LHCN-M2 (cell line): ENCODE measurements around the gene WNT6. TPM values are rescaled to one million over a fixed set of nuclear protein-coding genes. Genes with fewer than 3 reads are reported as not detected.

Experiments
- DNase-seq: peaks from one replicate; pipeline ENCODE4 v3.0.0-alpha.2; 2012; ENCODE audit warnings: low read depth
- total RNA-seq: library from RNA; depleted of rRNA; stranded (reverse); fragments of >200 nt; gene quantifications from 2 replicates; pipeline ENCODE4 v1.2.3, GENCODE V29; 2014; rRNA removed

WNT6 gene
- total RNA-seq, 1 experiment from 2014 or later, result 0.23 TPM

DNA sequence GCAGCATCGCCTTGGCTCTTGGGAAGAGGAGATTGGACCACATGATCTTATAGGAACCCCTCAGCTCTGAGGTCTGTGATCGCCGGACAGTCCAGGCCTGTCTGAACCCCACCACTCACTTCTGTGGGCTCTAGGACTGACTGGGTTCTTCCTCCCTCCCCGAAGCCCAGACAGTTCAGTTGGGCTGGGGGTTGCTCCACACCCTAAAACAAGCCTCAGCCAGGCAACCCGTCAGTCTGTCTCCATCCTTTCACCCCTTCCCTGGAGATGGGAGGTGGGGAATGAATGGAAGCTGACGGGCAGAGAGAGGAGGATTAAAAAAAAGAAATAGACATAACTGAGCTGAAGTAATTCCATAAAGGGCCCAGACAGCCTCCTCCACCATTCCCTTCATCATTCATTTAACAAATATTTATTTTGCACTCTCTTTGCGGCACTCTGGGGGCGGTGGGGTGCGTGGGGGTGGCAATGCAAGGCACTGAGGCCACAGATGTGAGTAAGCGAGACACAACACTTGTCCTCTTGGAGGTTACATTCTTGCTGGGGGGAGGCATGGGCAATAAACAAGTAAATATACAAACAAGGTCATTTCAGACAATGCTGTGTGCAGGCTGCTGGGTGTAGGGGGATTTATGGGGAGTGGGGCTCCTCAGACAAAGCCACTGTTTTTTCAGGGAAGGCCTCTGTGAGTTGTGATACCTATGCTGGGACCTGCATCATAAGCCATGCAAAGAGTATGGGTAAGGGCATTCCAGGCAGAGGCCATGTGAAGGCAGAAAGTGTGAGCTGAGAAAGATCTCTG lies 33.9 kb downstream of the WNT6 start:
- DNase-seq, result no peak

DNA sequence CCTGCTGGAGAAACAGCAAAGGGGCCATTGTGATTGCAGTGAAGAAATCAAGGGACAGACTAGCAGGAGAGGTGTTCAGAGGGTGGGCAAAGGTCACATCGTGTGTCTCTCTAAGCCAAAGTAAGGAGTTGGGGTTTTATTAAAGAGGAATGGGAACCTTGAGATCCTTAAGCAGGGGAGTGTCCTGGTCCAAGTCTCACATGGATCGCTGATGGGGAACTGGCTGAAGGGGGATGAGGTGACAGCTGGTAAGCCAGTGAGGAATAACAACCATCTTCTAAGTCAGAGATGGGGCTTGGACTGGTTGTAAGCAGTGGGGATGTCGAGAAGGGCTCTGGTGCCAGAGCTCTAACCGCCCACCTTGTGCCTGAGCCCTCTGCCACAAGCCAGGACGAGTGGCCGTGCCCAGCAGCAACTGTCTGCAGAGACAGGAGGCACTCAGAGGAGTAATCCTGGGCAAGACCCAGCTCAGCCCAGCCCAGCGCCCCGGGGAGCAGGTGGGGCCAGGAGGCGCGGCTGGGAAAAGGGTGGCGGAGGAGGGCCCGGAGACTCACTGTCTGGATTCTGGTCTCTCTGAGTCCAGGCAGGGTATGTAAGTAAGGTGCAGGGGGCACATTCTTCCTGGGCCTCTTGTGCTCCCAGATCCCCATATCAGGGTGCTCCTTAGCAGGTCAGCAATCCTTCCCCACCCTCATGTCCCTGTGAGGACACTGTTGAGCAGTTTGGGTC lies 34.7 kb downstream of the WNT6 start:
- no peak for DNase-seq

DNA sequence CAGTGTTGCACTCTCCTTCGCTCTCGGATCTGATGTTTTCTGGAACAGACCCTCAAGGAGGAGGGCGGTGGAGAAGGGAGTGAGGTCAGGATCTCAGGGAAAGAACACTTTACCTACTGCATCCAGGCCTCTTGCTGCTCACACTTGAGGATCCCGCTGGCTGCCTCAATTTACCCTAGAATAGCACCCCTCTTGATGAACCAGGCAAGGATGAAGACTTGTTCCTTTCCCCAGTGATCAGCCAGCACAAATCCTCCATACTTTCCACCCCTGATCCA lies 35.2 kb downstream of the WNT6 start:
- no peak for DNase-seq

DNA sequence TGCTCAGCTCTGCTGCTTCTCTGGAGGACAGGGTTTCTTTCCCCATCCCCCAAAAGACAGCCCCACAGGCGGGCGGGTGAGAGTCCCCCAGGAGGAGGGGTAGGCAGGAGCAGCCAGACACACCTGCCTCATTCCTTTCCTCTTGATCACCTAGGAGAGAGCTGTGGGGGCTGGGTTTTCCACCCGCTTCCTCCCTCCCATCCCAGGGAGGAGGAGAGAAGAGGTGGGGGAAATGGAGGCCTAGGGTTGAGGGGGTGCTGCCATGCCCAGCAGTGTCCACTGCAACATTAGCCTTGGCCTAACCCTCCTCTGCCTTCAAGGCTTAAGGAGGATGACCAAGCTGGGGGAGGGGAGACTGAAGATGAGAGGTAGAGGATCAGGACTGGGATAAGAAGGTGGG lies 35.7 kb downstream of the WNT6 start:
- DNase-seq, result no peak

DNA sequence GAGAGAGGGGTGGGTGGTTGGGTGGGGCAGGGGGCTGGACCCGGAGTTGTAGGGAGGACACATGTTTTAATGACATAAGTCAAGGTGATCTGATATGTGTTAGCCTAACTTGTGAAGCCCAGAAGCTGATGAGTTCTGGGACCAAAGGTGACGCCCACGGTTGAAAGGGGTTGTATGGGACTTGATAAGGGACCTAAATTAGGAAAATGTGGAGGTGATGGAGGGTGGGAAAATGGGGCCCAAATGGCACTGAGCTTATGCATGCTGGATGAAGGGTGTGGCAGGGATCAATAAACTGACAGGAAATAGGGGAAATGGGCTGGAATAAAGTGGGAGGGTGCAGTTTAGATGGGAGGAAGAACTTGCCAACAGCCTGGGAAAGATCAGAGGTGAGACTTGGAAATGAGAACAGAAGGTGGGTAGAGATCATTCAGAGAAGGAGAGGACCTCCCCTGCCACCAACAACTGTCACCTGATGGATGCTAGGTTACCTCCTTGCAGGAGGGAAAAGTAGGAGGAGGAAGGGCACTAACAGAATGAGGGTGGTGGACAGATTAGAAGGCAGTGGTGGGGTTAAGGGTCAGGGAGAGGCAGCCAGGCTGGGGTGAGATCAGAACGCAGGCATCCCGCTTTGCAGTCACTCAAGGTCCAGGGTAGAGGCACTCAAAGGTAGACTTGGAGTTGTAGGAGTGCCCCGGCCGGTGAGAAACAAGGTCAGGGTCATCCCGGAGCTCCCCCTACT lies 36.3 kb downstream of the WNT6 start:
- no peak for DNase-seq

DNA sequence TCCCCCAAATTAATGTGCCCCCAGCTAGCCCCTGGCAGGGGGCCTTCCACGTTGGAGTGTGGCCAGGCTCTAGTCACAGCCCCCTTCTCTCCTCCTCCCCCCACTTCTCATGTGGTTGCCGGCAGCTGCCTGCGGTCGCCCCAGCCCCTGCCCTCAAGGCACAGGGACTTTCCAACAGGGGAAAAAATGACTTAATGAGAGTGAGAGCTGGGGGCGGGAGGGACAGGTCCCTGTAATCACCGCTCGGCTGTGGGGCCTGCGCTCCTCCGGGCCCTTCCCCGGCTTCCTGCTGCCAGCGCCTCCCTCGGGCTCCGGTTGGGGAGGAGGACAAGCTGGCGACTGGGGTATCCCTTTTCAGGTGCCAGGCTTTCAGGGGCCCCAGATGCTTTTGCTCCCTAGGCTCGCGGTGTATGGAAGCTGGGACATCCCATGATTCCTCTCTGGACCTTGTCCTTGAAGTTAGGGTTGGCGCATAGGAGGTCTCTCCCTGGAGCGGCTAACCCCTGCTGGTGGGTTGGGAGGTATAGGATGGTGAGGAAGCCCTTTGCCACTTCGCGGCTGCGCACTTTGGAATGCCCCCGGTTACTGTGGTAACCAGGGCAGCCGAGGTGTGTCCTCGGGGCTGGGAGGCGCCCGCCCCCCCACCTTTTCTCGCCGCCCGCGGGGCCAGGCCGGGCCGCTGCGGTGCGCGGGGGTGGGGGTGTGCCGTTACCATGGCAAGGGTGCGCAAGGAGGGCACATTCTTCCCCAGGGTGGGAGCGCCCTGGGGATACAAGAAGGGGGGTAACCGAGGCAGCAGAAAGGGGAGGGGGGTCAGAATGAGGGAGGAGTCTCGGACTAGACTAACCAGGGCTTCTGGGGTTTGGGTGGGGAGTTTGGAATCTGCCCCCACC lies 37.1 kb downstream of the WNT6 start:
- peak; percentile 9 for DNase-seq

DNA sequence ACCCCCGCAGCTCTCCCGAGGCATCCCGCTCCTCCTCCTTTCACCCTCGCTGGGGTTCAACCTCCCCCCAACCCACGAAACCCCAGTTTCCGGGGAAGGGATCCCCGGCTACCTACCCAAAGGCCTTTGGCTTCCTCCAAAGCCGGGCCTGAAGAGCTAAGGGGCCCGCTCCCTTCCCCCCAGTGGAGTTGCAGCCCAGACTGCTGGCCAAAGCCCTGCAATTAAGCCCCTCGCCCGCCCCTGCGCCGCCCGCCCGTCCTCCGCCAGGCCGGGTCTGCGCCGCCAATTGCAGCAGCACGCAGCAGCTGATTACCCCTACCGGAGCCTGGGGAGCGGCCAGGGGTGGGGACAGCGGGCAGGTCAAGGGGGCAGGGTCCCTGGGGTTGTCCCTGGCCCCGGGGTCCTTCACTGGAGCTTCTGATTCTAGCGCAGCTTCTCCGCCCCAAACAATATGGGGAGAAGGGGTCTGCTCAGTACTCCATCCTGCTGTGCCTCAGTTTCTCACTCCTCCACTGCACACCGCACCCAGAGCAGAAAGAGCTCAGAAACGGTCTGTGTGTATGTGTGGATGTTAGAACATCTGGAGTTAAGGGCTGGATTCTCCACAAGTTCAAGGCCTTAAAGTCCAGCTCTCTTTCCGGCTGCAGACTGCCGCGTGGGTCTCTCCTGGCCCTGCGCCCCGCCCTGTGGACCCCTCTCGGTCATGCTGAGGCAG lies 37.9 kb downstream of the WNT6 start:
- no peak for DNase-seq

DNA sequence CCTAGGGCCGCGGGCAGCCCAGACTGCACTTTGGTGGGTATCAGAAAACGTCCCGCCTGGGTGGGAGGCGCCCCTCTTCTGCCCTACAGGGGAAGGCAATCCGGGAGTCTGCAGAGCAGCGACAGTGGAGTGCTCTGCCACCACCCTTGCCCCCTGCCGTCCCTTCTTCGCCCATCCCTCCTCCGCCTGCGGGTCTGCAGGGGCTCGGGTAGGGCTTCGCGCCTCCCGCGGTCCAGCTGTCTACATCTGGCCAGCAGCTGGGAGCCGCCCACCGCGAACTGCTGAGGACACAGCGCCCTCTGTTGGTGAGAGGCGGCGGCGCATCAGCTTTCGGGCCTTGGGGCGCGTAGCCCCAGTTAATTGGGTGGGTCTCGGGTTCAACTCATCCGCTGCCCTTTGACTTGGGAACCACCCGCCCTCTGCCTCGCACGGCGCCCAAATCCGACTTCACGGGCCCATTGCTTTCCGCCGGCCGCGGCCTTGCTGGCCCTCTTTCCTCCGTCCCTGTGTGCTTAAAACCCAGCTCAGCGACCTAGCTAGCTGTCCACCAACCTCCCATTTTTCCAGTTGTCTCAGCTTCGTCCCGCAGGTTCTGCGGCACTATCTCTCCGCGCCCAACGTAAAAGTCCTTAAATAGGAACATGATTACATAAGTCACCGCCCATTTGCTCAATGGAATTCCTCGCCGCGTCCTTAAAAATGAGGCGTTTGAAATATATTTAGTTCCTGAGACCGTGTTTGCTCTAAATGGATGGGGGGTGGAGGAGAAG lies 38.7 kb downstream of the WNT6 start:
- peak; percentile 19 for DNase-seq

DNA sequence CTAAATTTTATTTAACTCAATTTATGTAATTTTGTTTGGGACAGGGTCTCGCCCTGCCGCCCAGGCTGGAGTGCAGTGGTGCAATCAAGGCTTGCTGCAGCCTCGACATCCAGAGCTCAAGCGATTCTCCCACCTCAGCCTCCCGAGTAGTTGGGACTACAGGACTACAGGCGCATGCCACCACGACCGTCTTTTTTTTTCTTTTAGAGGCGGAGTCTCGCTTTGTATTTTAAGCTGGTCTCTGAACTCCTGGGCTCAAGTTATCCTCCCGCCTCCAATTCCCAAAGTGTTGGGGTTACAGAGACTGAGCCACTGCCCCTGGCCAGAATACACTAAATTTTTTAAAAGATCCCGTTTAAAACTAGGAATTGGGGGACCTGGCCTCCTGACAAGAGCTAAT lies 39.5 kb downstream of the WNT6 start:
- DNase-seq, result no peak

DNA sequence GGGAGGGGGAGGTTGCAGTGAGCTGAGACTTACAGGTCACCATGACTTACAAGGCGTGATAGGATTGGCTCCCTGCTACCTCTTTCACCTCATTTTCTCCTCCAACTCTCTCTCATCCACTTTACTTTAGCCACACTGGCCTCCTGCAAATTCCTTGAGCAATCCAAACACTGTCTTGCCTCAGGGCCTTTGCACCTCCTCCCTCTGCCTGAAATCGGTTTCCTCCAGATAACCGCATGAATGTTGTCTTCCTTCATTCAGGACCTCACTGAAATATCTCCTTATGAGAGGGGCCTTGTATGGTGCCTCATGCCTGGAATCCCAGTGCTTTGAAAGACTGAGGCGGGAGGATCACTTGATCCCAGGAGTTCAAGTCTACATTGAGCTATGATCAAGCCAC lies 42.8 kb downstream of the WNT6 start:
- DNase-seq, result no peak

DNA sequence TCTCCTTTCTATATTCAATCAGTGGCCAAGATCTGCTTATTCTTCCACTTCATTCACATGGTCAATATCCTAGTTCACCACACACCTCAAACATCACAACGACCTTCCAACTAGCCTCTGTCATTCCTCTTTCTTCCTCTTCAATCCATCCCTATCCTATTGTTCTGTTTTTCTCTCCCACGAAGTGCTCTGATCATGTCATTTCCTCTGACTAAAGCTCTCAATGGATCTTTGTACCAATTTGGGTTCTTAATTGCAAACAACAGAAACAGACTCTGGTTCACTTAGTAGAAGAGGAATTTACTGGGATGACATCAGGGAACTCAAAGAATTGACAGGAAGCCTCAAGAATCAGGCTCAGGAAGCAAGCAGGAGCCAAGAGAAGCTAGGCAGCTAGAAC lies 44.6 kb downstream of the WNT6 start:
- DNase-seq, result no peak

DNA sequence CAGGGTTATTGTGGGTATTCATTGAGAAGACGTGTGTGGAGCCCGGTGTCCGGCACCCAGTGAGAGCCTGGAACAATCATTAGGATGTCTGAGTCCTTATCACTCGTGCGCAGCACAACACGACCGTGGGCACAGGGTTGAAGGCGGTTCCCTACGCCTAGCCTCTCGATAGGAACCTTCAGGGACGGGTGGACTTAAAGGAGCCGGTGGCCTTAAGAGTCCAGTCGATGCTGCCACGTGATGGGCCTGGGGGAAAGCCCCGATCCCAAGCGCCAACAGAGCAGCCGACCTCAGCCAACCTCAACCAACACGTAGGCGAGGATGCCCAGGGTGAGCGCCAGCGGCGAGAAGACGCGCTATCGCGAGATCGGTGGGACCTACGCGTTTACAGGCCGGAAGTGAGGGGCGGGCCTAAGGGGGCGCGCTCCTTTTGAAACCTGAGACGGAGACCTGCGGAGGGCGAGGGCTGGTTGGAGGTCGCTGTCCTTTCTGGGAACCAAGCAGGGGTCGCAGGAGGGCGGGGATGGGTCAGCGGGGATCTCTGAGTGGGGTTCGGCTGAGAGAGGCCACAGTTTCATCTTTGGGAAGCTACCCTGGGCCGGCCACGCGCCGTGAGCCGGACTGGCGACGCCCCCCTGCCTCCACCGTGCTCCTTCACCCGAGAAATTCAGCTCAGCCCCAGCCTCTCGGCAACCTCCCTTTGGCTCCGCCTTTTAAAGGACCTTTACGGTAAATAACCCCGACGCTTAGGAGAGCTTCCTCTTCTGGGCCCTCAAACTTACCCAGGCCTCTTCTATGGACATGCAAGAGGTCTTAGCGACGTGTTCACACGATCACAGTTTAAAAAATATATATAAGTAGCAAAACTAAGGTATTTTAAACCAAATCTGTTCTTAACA lies 49.4 kb downstream of the WNT6 start:
- peak; percentile 69 for DNase-seq

DNA sequence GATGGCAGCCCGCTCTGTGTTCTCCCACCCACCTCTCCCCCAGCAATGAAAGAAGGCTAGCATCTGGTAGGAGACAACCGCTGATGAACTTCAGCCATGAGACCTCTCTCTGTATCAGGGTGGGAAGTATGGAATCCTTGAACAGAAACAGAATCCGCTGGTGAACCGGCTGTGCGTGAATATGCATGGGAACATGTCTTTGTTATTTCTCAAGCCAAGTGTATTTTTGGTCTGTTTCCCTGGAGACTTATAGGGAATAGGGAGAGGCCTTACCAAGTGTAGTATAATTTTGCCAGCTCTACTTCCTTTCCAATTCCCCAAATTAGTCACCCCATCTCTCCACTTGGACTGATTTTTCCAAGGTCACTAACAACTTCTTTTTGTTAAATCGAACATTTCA lies 51.1 kb downstream of the WNT6 start:
- no peak for DNase-seq

DNA sequence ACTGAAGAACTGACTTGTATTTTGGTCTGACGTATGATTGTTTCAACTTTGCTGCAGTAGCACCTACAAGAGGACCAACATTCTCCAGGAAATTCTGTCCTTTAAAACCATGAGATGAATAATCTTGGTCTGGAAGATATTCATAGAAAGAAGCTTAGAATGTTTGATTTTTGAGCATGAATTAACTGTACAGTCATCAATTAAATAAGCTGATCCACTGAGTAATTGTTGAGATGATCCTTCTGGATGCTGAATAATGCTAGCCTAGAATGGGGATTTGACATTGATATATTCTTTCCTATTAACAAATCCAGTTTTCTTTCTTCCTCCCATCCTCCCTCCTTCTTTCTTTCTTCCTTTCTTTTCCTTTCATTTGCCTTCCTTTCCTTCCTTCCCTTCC lies 60.9 kb downstream of the WNT6 start:
- no peak for DNase-seq

Other genes starting within 250 kb of the WNT6 start
- 15.0 and 15.8 TPM in 2 replicates for gene ZNF142, start 200.2 kb upstream of the WNT6 start, total RNA-seq
- gene BCS1L, start 200.1 kb upstream of the WNT6 start, total RNA-seq, result 38.3 and 50.6 TPM in 2 replicates
- gene RNF25, start 187.8 kb upstream of the WNT6 start, total RNA-seq, result 38.1 and 40.5 TPM in 2 replicates
- gene STK36, start 187.7 kb upstream of the WNT6 start, total RNA-seq, result 20.3 and 25.8 TPM in 2 replicates
- gene TTLL4, start 149.0 kb upstream of the WNT6 start, total RNA-seq, result 10.1 and 12.1 TPM in 2 replicates
- 6.1 TPM in 2 replicates for gene CYP27A1, start 77.7 kb upstream of the WNT6 start, total RNA-seq
- gene PRKAG3, start 28.0 kb upstream of the WNT6 start, total RNA-seq, result 0.46 TPM in 1 of 2 replicates, not detected in the other
- 0.06 TPM in 1 of 2 replicates, not detected in the other for gene WNT10A, start 21.0 kb downstream of the WNT6 start, total RNA-seq
- gene CDK5R2, start 99.9 kb downstream of the WNT6 start, total RNA-seq, result 0.17 and 0.38 TPM in 2 replicates
- not detected in 2 replicates for gene FEV, start 125.4 kb downstream of the WNT6 start, total RNA-seq
- gene CRYBA2, start 133.6 kb downstream of the WNT6 start, total RNA-seq, result not detected in 2 replicates
- under 0.01 TPM in 1 of 2 replicates, not detected in the other for gene CFAP65, start 181.7 kb downstream of the WNT6 start, total RNA-seq
- gene IHH, start 201.1 kb downstream of the WNT6 start, total RNA-seq, result not detected in 2 replicates